Natural killer cell (primary cell): Measurements from ENCODE around the gene KDM3A. TPM values are rescaled to one million over a fixed set of nuclear protein-coding genes. Genes with fewer than 3 reads are reported as not detected.

Experiments used
- ATAC-seq, 3 donors: fragments of 150-1000 bp in 2 of 3; fragments of 200-7000 bp in 1 of 3; cut with Tn5 transposase; 1 replicate in 1 of 3; 2 replicates in 2 of 3; pipeline ENCODE4 v1.10.0; 2021; ENCODE audit warnings: mild to moderate bottlenecking in 2 of 3, moderate library complexity in 2 of 3
- DNase-seq, 2 donors: peaks; one replicate each; pipeline versions ENCODE4 v3.0.0 to v3.0.0-alpha.2; 2013 to 2021; ENCODE audit warnings: mixed read lengths in 1 of 2
- H3K27ac ChIP-seq: one replicate; pipeline ENCODE4 v1.5.1; 2013; ENCODE audit warnings: mild to moderate bottlenecking, low read length
- H3K27me3 ChIP-seq: one replicate; pipeline ENCODE4 v1.6.1; 2013; ENCODE audit warnings: low read length; ENCODE audit not compliant: control insufficient read depth, insufficient read depth
- H3K36me3 ChIP-seq: one replicate; pipeline ENCODE4 v1.6.1; 2013; ENCODE audit warnings: low read length; ENCODE audit not compliant: control insufficient read depth, insufficient read depth
- H3K4me1 ChIP-seq: one replicate; pipeline ENCODE4 v1.6.1; 2013; ENCODE audit warnings: low read length; ENCODE audit not compliant: control insufficient read depth, insufficient read depth
- H3K4me3 ChIP-seq: one replicate; pipeline ENCODE4 v1.5.1; 2013; ENCODE audit warnings: low read length
- H3K9me3 ChIP-seq: one replicate; pipeline ENCODE4 v1.6.1; 2013; ENCODE audit warnings: low read length; ENCODE audit not compliant: control insufficient read depth, insufficient read depth
- H3K27ac Mint-ChIP-seq, 2 donors: one replicate each; pipeline ENCODE4 v1.8.0; 2022; ENCODE audit warnings: mild to moderate bottlenecking in 2 of 2, mixed read lengths in 2 of 2, moderate library complexity in 1 of 2
- H3K27me3 Mint-ChIP-seq, 2 donors: one replicate each; pipeline ENCODE4 v1.8.0; 2022; ENCODE audit warnings: low read depth in 2 of 2, mixed read lengths in 2 of 2
- H3K36me3 Mint-ChIP-seq: one replicate; pipeline ENCODE4 v1.8.0; 2022; ENCODE audit warnings: mixed read lengths
- H3K4me1 Mint-ChIP-seq, 2 donors: one replicate each; pipeline ENCODE4 v1.8.0; 2022; ENCODE audit warnings: mixed read lengths in 2 of 2
- H3K4me3 Mint-ChIP-seq: one replicate; pipeline ENCODE4 v1.8.0; 2022; ENCODE audit warnings: mild to moderate bottlenecking, moderate library complexity, mixed read lengths
- H3K9me3 Mint-ChIP-seq, 2 donors: one replicate each; pipeline ENCODE4 v1.8.0; 2022; ENCODE audit warnings: mixed read lengths in 2 of 2
- CTCF ChIP-seq: fragments of 200-600 bp; IDR thresholded peaks from one replicate; pipeline ENCODE4 v1.8.0; 2022; ENCODE audit warnings: antibody characterized with exemption
- WGBS: methylation state at CpG from one replicate; pipeline ENCODE4 v1.1.7; 2013; ENCODE audit warnings: missing lambda C conversion rate; ENCODE audit not compliant: insufficient coverage; 5-methylcytosine and 5-hydroxymethylcytosine counted together
- intact Hi-C: fragments of 100-400 bp; cut with micrococcal nuclease; formaldehyde crosslinking; loops from one replicate; pipeline ENCODE4 v1.14.2; 2022
- total RNA-seq, 4 donors: library from RNA; stranded (reverse); fragments of 120-200 nt in 1 of 4; gene quantifications; one replicate each; pipeline versions ENCODE4 v1.2.3 to v1.2.4, GENCODE V29; 2013 to 2022

The KDM3A gene
- total RNA-seq, 3 donors from 2014 or later (not counting 1 experiment from before 2014, with no cell fraction given), result 172 to 195 (median 188) TPM

- H3K27me3 ChIP-seq, result no peaks in the 10 kb centered on the region
- no peaks in the 10 kb centered on the region for H3K27me3 Mint-ChIP-seq
- peaks cover 12% of the 10 kb centered on the region for H3K36me3 ChIP-seq
- no peaks in the 10 kb centered on the region for H3K4me1 Mint-ChIP-seq
- WGBS, result no CpG with 5 or more reads among the region's 1 CpG
- no peak for TF ChIP-seq CTCF
- no peak overlapping the region for H3K27ac Mint-ChIP-seq
- DNase-seq, result no peak
- peaks cover 11% of the 10 kb centered on the region for H3K36me3 Mint-ChIP-seq
- H3K9me3 ChIP-seq, result peaks cover 4% of the 10 kb centered on the region
- ATAC-seq, result no peak
- H3K4me3 ChIP-seq, result no peak overlapping the region
- H3K9me3 Mint-ChIP-seq, result peaks cover 0 to 2% of the 10 kb centered on the region in 2 donors
- no peaks in the 10 kb centered on the region for H3K4me1 ChIP-seq
- no peak overlapping the region for H3K27ac ChIP-seq
- intact Hi-C loops, result no loop called here
- H3K4me3 Mint-ChIP-seq, result no peak overlapping the region
Measured at GRCh38 chr2:86521922-86522321, 80.8 kb downstream of the KDM3A start.

- Histone ChIP-seq H3K36me3 (peaks cover 12% of the 10 kb centered on the region), H3K4me1 (no peaks in the 10 kb centered on the region), H3K27ac (no peak overlapping the region), H3K4me3 (no peak overlapping the region), H3K27me3 (no peaks in the 10 kb centered on the region), H3K9me3 (peaks cover 4% of the 10 kb centered on the region)
- TF ChIP-seq CTCF, result no peak
- no peak overlapping the region for H3K27ac Mint-ChIP-seq
- DNase-seq (no peak), ATAC-seq (no peak)
- 97% methylated on average over 2 of the region's 2 CpGs for WGBS
- no peaks in the 10 kb centered on the region for H3K27me3 Mint-ChIP-seq
- H3K4me1 Mint-ChIP-seq, result no peaks in the 10 kb centered on the region
- intact Hi-C loops, result no loop called here
- peaks cover 11% of the 10 kb centered on the region for H3K36me3 Mint-ChIP-seq
- H3K9me3 Mint-ChIP-seq, result peaks cover 0 to 2% of the 10 kb centered on the region in 2 donors
- H3K4me3 Mint-ChIP-seq, result no peak overlapping the region
Measured at GRCh38 chr2:86522711-86523110, 81.5 kb downstream of the KDM3A start.

GRCh38 chr2:86523491-86523890 is 82.3 kb downstream of the KDM3A start:
- peaks cover 20% of the 10 kb centered on the region for H3K36me3 ChIP-seq

More at GRCh38 chr2:86523491-86523890, 82.3 kb downstream of the KDM3A start:
- Mint-ChIP-seq H3K4me1 (no peaks in the 10 kb centered on the region), H3K4me3 (no peak overlapping the region), H3K27ac (no peak overlapping the region), H3K36me3 (peaks cover 11% of the 10 kb centered on the region), H3K27me3 (no peaks in the 10 kb centered on the region), H3K9me3 (peaks cover 0 to 2% of the 10 kb centered on the region in 2 donors)
- Histone ChIP-seq H3K9me3 (peaks cover 4% of the 10 kb centered on the region), H3K4me3 (no peak overlapping the region), H3K4me1 (no peaks in the 10 kb centered on the region), H3K27ac (no peak overlapping the region), H3K27me3 (no peaks in the 10 kb centered on the region)
- intact Hi-C loops, result no loop called here
- ATAC-seq (no peak), DNase-seq (no peak)
- no peak for TF ChIP-seq CTCF
- WGBS, result no CpG with 5 or more reads among the region's 4 CpGs
